K562 (cell line): ENCODE results near the gene FERD3L. TPM values are rescaled to one million over a fixed set of nuclear protein-coding genes. Genes with fewer than 3 reads are reported as not detected.

Experiments
- ATAC-seq: fragments of 200-7000 bp; cut with Tn5 transposase; 3 replicates; pipeline ENCODE4 v1.9.1; 2020; ENCODE audit warnings: moderate library complexity
- BruUV-seq: library from RNA; stranded (reverse); fragments of 400-500 nt; replicated peaks from 2 replicates; lab custom pipeline; 2021; lab: Mats Ljungman, UMichigan
- CTCF ChIA-PET: fragments of 300-600 bp; formaldehyde crosslinking; extraction: SDS; loops from one replicate; lab custom pipeline; 2021; ENCODE audit warnings: low intra/inter-chr PET ratio; lab: Yijun Ruan, JAX
- POLR2A ChIA-PET: fragments of 300-600, 350-650 bp; sonication (Branson Sonifier 250); formaldehyde crosslinking; extraction: SDS; loops from one replicate; lab custom pipeline; 2021; ENCODE audit warnings: antibody characterized with exemption, inconsistent platforms; lab: Yijun Ruan, JAX
- DNase-seq, 4 experiments: peaks; one replicate each; pipeline versions ENCODE4 v3.0.0 to v3.0.0-alpha.2; 2011 to 2018; ENCODE audit warnings: low spot score in 3 of 4, mixed read lengths in 3 of 4; ENCODE audit errors: extremely low read depth in 1 of 4
- FAIRE-seq: peaks from 2 replicates; lab custom pipeline; 2011; peaks lifted over from hg19 to GRCh38; lab: Jason Lieb, UNC
- H2AFZ ChIP-seq: 2 replicates; pipeline ENCODE4 v1.6.0; 2011; ENCODE audit warnings: low read depth, low read length, control low read depth, inconsistent platforms
- H3K27ac ChIP-seq: fragments of 200-600 bp; 3 replicates; pipeline ENCODE4 v1.8.0; 2011; ENCODE audit warnings: low read depth, mild to moderate bottlenecking, control low read depth, inconsistent platforms, low read length, moderate library complexity, mixed read lengths; ENCODE audit errors: extremely low read depth
- H3K27me3 ChIP-seq, 2 experiments: fragments of 300-600 bp in 1 of 2; 2 replicates in 1 of 2; 3 replicates in 1 of 2; pipeline versions ENCODE4 v1.6.0 to v1.8.0; 2011; ENCODE audit warnings: inconsistent platforms in 2 of 2, low read length in 2 of 2, mild to moderate bottlenecking in 1 of 2, mixed read lengths in 1 of 2, moderate library complexity in 1 of 2; ENCODE audit not compliant: control insufficient read depth in 2 of 2, insufficient read depth in 2 of 2
- H3K36me3 ChIP-seq: fragments of 300-600 bp; 3 replicates; pipeline ENCODE4 v1.8.0; 2011; ENCODE audit warnings: mild to moderate bottlenecking, low read length, inconsistent platforms; ENCODE audit not compliant: control insufficient read depth, insufficient read depth
- H3K4me1 ChIP-seq, 2 experiments: fragments of 200-600 bp in 1 of 2; replicated peaks in 1 of 2; 2 replicates in 1 of 2; 3 replicates in 1 of 2; pipeline versions ENCODE4 v1.5.1 to v1.8.0; 2011; ENCODE audit warnings: inconsistent platforms in 2 of 2, low read length in 2 of 2, mild to moderate bottlenecking in 1 of 2, mixed read lengths in 1 of 2, moderate library complexity in 1 of 2; ENCODE audit not compliant: control insufficient read depth in 2 of 2, insufficient read depth in 2 of 2
- H3K4me2 ChIP-seq: 2 replicates; pipeline ENCODE4 v1.6.1; 2011; ENCODE audit warnings: low read length, control low read depth, inconsistent platforms, mixed read lengths; ENCODE audit not compliant: insufficient read depth
- H3K4me3 ChIP-seq: fragments of 200-600 bp; sonication (generic), shearing (Covaris generic); 2 replicates; pipeline ENCODE4 v1.5.1; 2016; ENCODE audit warnings: control low read depth, inconsistent platforms
- H3K79me2 ChIP-seq: fragments of 200-600 bp; 3 replicates; pipeline ENCODE4 v1.8.0; 2011; ENCODE audit warnings: low read length, inconsistent platforms; ENCODE audit not compliant: control insufficient read depth, insufficient read depth
- H3K9ac ChIP-seq, 2 experiments: 2 replicates each; pipeline versions ENCODE4 v1.6.0 to v1.6.1; 2011; ENCODE audit warnings: low read depth in 2 of 2, low read length in 2 of 2, control low read depth in 1 of 2, inconsistent platforms in 1 of 2, mild to moderate bottlenecking in 1 of 2, mixed read lengths in 1 of 2; ENCODE audit not compliant: insufficient read depth in 1 of 2
- H3K9me1 ChIP-seq: one replicate; pipeline ENCODE4 v1.6.0; 2011; ENCODE audit warnings: inconsistent platforms, mild to moderate bottlenecking, low read length, moderate library complexity; ENCODE audit not compliant: control insufficient read depth, insufficient read depth
- H3K9me3 ChIP-seq: replicated peaks from 2 replicates; pipeline ENCODE4 v1.5.1; 2011; ENCODE audit warnings: low read depth, low read length, inconsistent platforms; ENCODE audit not compliant: control insufficient read depth, insufficient read depth
- H4K20me1 ChIP-seq: replicated peaks from 2 replicates; pipeline ENCODE4 v1.6.1; 2011; ENCODE audit warnings: low read length, inconsistent platforms, mixed read lengths; ENCODE audit not compliant: control insufficient read depth, insufficient read depth
- CBX3 ChIP-seq, 2 experiments: IDR thresholded peaks; 1 replicate in 1 of 2; 2 replicates in 1 of 2; pipeline ENCODE4 v1.6.1; 2012; ENCODE audit warnings: inconsistent platforms in 2 of 2, low read length in 2 of 2, borderline replicate concordance in 1 of 2, control low read depth in 1 of 2
- EWSR1 ChIP-seq: fragments of 450-650 bp; IDR thresholded peaks from 2 replicates; pipeline ENCODE4 v1.6.1; 2018; ENCODE audit warnings: borderline replicate concordance, mild to moderate bottlenecking, low read depth, moderate library complexity; ENCODE audit not compliant: partially characterized antibody
- HNRNPUL1 ChIP-seq: fragments of 200-400 bp; formaldehyde crosslinking; IDR thresholded peaks from 2 replicates; pipeline ENCODE4 v1.6.1; 2017; ENCODE audit warnings: low read length
- JUNB ChIP-seq: fragments of 450-650 bp; formaldehyde crosslinking; conservative IDR thresholded peaks from 2 replicates; pipeline ENCODE4 v1.4.0; 2020; ENCODE audit warnings: mild to moderate bottlenecking
- MAX ChIP-seq: sonication (generic); formaldehyde crosslinking; IDR thresholded peaks from 2 replicates; pipeline ENCODE4 v1.9.0; 2022; ENCODE audit warnings: mild to moderate bottlenecking, missing genetic modification reagents
- WGBS: fragments of 100-300 bp; shearing (Covaris generic); methylation state at CpG from one replicate; pipeline ENCODE4 v1.1.6; 2016; ENCODE audit warnings: low coverage, mixed read lengths; ENCODE audit not compliant: insufficient coverage; ENCODE audit errors: missing lambda C conversion rate; 5-methylcytosine and 5-hydroxymethylcytosine counted together
- in situ Hi-C: fragments of 300-500 bp; cut with MboI; formaldehyde crosslinking; loops from 4 replicates; pipeline ENCODE4 v1.15.0; 2018; ENCODE audit warnings: inconsistent platforms, mixed read lengths
- intact Hi-C: fragments of 100-400 bp; cut with micrococcal nuclease; formaldehyde crosslinking; loops from 2 replicates; pipeline ENCODE4 v1.14.2; 2022
- polyA plus RNA-seq, 8 experiments: library from polyadenylated mRNA; depleted of rRNA in 4 of 8; stranded (reverse) in 5 of 8; unstranded in 3 of 8; fragments of >200 nt; fragmentation: Nextera tagmentation in 2 of 8; fragmentation: Illumina TruSeq in 1 of 8; extraction: Ambion mirVana in 2 of 8; extraction: Trizol in 1 of 8; gene quantifications; 2 replicates each; pipeline versions ENCODE4 v1.2.1 to v1.2.3, GENCODE V29; 2011 to 2014; ENCODE audit warnings: inconsistent platforms in 1 of 8, missing spikeins in 1 of 8
- total RNA-seq, 7 experiments: library from RNA; depleted of rRNA in 6 of 7; stranded (reverse); fragments of >200 nt in 6 of 7; fragmentation: Illumina TruSeq in 2 of 7; extraction: Trizol in 2 of 7; gene quantifications; 2 replicates each; pipeline versions ENCODE4 v1.2.1 to v1.2.3, GENCODE V29; 2011 to 2021; ENCODE audit warnings: low replicate concordance in 1 of 7
- TF ChIP-seq, protein P1 (sequence below): fragments of 250-450 bp; sonication (Bioruptor Pico); IDR thresholded peaks from 2 replicates; pipeline ENCODE4 v1.8.0; 2021; ENCODE audit warnings: mild to moderate bottlenecking, moderate library complexity

The FERD3L gene
- total and polyA plus RNA-seq, 9 of the 15 experiments (the other 6 are each of a cell fraction or from before 2014, with no cell fraction given), result not detected

GRCh38 chr7:19099194-19099593, 46.0 kb downstream of the FERD3L start:
- ChIA-PET CTCF (interaction anchor here (0.6 kb wide), 1 partner anchor 140 kb away, joined by 3 read pairs; no protein-coding TSS in a partner anchor), POLR2A (no interaction called here)
- no peaks in the 10 kb centered on the region for H4K20me1 ChIP-seq
- no peak overlapping the region for H3K4me3 ChIP-seq
- 6% methylated on average over 3 of the region's 3 CpGs for WGBS
- H3K4me1 ChIP-seq, result no peaks in the 10 kb centered on the region
- H3K9ac ChIP-seq, result no peak overlapping the region
- intact Hi-C loops (no loop called here), in situ Hi-C loops (no loop called here)
- no peak for TF ChIP-seq CBX3 (IDR thresholded peaks at IDR 0.05; ENCODE audit: borderline replicate concordance in 1 of 2, low read length in 2 of 2)
- TF ChIP-seq JUNB (CRISPR knock-in tag), result no peak
- TF ChIP-seq, protein P1, sequence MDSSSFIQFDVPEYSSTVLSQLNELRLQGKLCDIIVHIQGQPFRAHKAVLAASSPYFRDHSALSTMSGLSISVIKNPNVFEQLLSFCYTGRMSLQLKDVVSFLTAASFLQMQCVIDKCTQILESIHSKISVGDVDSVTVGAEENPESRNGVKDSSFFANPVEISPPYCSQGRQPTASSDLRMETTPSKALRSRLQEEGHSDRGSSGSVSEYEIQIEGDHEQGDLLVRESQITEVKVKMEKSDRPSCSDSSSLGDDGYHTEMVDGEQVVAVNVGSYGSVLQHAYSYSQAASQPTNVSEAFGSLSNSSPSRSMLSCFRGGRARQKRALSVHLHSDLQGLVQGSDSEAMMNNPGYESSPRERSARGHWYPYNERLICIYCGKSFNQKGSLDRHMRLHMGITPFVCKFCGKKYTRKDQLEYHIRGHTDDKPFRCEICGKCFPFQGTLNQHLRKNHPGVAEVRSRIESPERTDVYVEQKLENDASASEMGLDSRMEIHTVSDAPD (CRISPR knock-in tag), result no peak
- TF ChIP-seq EWSR1, result no peak
- no peak for TF ChIP-seq MAX
- no peak for TF ChIP-seq HNRNPUL1
- H3K27ac ChIP-seq, result no peak overlapping the region
- ATAC-seq (no peak), FAIRE-seq (no peak), DNase-seq (no peak)
- no peak overlapping the region for H2AFZ ChIP-seq
- no peaks in the 10 kb centered on the region for H3K9me3 ChIP-seq
- no TSS peak for BruUV-seq
- H3K9me1 ChIP-seq, result no peaks in the 10 kb centered on the region
- no peak overlapping the region for H3K4me2 ChIP-seq
- no peaks in the 10 kb centered on the region for H3K27me3 ChIP-seq
- no peaks in the 10 kb centered on the region for H3K36me3 ChIP-seq
- no peaks in the 10 kb centered on the region for H3K79me2 ChIP-seq
